Suppressor macrophage treated with lipopolysaccharide for 4 hours (primary cell): ENCODE data around the gene PSG5.
"Not testable (repeated sequence)": the region's sequence is repeated elsewhere in the genome, so short reads cannot be mapped to it uniquely, and the experiment has no call there.

Source experiments
- DNase-seq: peaks from one replicate; pipeline ENCODE4 v3.0.0-alpha.2; 2020

PSG5 gene

GRCh38 chr19:43181869-43182771, 4.2 kb downstream of the PSG5 start:
- DNase-seq, result not testable (repeated sequence)

GRCh38 chr19:43179569-43180147, 6.7 kb downstream of the PSG5 start:
- DNase-seq, result not testable (repeated sequence)

- DNase-seq, result not testable (repeated sequence)
Measured at GRCh38 chr19:43178577-43178976, 7.8 kb downstream of the PSG5 start.

- DNase-seq, result not testable (repeated sequence)
Measured at GRCh38 chr19:43165906-43166305, 20.4 kb downstream of the PSG5 start.

- DNase-seq, result not testable (repeated sequence)
Measured at GRCh38 chr19:43163135-43163534, 23.2 kb downstream of the PSG5 start.

- DNase-seq, result not testable (repeated sequence)
Measured at GRCh38 chr19:43162261-43162660, 24.1 kb downstream of the PSG5 start.

GRCh38 chr19:43152214-43152613, 34.1 kb downstream of the PSG5 start:
- no peak for DNase-seq

- not testable (repeated sequence) for DNase-seq
Measured at GRCh38 chr19:43149788-43150187, 36.5 kb downstream of the PSG5 start.

GRCh38 chr19:43148233-43148632, 38.1 kb downstream of the PSG5 start:
- DNase-seq, result no peak

GRCh38 chr19:43141763-43142162, 44.6 kb downstream of the PSG5 start:
- not testable (repeated sequence) for DNase-seq

- no peak for DNase-seq
Measured at GRCh38 chr19:43132696-43133095, 53.6 kb downstream of the PSG5 start.

GRCh38 chr19:43131281-43131842, 55.0 kb downstream of the PSG5 start:
- DNase-seq, result not testable (repeated sequence)

- not testable (repeated sequence) for DNase-seq
Measured at GRCh38 chr19:43129197-43129596, 57.1 kb downstream of the PSG5 start.

GRCh38 chr19:43127336-43127735, 59.0 kb downstream of the PSG5 start:
- DNase-seq, result not testable (repeated sequence)

GRCh38 chr19:43126720-43127119, 59.6 kb downstream of the PSG5 start:
- no peak for DNase-seq

GRCh38 chr19:43124360-43124759, 62.0 kb downstream of the PSG5 start:
- no peak for DNase-seq

- not testable (repeated sequence) for DNase-seq
Measured at GRCh38 chr19:43120433-43121026, 65.8 kb downstream of the PSG5 start.

- not testable (repeated sequence) for DNase-seq
Measured at GRCh38 chr19:43119526-43119925, 66.8 kb downstream of the PSG5 start.
